Coronary artery (tissue), 2 donors: Measurements from ENCODE around the gene C4BPB.

ENCODE experiments used
- DNase-seq: peaks from one replicate; pipeline ENCODE4 v3.0.0-alpha.2; 2017; ENCODE audit warnings: low spot score
- H3K27ac ChIP-seq, 2 donors: fragments of 200-600 bp; sonication (generic); one replicate each; pipeline ENCODE4 v1.5.1; 2016 to 2019
- H3K4me3 ChIP-seq: fragments of 200-600 bp; sonication (generic); 2 replicates; pipeline ENCODE4 v1.5.1; 2016; ENCODE audit warnings: mild to moderate bottlenecking, moderate library complexity
- CTCF ChIP-seq: fragments of 200-600 bp; sonication (generic); IDR thresholded peaks from one replicate; pipeline ENCODE4 v1.5.1; 2019; ENCODE audit warnings: antibody characterized with exemption

C4BPB gene

GRCh38 chr1:207084232-207084631 lies 4.4 kb upstream of the C4BPB start:
- H3K27ac ChIP-seq, result no peak overlapping the region
- no peak for DNase-seq
- TF ChIP-seq CTCF, result no peak
- H3K4me3 ChIP-seq, result no peak overlapping the region

DNA sequence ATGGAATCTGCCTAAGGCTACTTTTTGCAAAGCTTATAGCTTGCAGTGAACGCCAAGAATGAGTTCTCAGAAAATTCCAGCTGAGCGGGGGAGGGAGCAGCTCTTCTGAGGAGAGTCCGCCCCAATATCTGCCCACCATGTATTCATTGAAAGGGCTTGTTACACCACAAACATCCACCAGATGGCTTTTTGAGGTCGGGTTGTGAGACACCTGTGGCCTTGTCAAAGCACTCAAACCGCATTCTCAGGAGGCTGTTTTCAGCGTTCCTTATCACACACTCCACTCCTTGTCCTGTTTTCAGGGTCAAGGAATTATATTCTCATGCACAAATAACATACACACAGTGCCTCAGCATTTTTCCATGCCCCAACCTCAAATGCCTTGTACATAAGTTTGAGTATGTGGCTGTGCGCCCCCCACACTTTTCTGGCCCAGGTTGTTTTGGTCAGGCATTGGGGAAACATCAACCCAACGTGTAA lies 3.9 kb upstream of the C4BPB start:
- no peak for DNase-seq
- TF ChIP-seq CTCF, result peak; percentile 32
- no peak overlapping the region for H3K4me3 ChIP-seq
- H3K27ac ChIP-seq, result no peak overlapping the region

DNA sequence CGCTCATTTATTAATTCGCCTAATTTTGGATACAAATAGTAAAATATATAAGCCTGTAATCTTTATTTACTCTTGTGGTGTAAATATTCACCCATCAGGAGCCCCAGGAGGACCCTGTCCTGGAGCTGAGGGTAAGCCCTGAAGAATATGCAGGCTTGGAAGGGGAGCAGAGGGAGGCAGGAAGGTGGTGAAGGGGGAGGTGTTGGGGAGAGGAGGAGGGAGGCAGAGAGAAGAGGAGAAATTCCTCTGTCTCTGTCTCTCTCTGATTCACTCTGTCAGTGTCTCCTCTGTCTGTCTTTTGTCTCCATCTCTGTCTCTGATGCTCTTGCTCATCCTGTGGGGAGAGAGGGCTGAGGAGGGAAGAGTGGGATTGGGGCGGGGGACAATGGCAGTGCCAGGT lies 2.8 kb upstream of the C4BPB start:
- no peak for TF ChIP-seq CTCF
- Histone ChIP-seq H3K27ac (no peak overlapping the region), H3K4me3 (no peak overlapping the region)
- DNase-seq, result no peak

- no peak for DNase-seq
- Histone ChIP-seq H3K4me3 (no peak overlapping the region), H3K27ac (no peak overlapping the region)
- no peak for TF ChIP-seq CTCF
These were observed 499 bp upstream of the C4BPB start for GRCh38 chr1:207088161-207088560.

DNA sequence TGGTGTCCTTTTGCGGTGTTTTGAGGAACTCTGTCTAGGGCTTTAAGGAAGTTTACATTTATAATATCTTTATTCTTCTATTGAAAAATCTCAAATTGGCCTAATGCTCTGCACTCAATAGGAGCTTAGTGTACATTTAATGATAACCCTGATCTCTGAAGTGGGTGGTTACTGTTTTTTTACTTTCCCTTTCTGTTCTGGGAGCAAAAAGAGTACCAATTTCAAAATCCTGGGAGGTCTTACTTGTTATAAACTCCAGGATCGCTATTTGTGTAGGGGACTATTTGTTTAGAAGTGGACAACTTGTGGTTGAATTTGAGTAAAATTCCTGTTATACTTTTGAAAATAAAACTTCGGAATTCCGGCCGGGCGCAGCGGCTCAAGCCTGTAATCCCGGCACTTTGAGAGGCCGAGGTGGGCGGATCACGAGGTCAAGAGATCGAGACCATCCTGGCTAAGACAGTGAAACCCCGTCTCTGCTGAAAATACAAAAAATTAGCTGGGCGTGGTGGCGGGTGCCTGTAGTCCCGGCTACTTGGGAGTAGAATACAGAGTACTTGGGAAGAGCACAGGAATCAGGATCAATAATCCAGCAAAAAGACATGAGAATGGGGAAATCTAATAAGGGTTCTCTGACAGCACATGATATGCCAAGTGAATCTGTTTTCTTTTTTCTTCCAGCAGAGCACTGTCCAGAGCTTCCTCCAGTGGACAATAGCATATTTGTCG lies 1.1 kb downstream of the C4BPB start:
- DNase-seq, result no peak
- no peak overlapping the region for H3K27ac ChIP-seq
- H3K4me3 ChIP-seq, result no peak overlapping the region
- TF ChIP-seq CTCF, result no peak

DNA sequence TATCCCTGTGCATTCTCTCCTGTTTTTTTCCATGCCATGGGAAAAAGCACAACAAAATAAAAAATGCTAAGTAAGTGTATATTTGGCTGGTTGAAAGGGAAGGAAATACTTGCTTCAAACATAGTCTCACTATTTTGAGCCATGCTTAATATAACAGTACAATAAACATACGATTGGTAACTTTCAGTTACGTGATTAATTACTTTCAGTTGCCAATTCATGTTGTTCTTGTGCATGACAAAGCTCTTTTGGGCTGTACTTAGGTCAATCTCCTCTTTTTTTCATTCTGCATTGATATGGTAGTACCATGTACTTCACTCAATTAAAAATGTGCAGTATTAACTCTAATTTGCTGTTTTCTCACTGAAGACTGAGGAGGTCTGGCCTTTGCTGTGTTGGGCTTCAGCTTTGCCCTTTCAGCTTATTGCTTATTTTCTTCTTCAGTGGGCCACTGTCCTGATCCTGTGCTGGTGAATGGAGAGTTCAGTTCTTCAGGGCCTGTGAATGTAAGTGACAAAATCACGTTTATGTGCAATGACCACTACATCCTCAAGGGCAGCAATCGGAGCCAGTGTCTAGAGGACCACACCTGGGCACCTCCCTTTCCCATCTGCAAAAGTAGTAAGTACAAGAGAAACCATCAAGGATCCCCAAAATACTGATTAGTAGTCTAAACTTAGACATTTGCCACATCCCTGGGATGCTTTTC lies 2.7 kb downstream of the C4BPB start:
- Histone ChIP-seq H3K4me3 (no peak overlapping the region), H3K27ac (no peak overlapping the region)
- DNase-seq, result no peak

More for the DNA sequence above, 2.7 kb downstream of the C4BPB start:
- no peak for TF ChIP-seq CTCF
